Neural crest cell (in vitro differentiated cells): ENCODE measurements around the gene VGLL4. TPM values are rescaled to one million over a fixed set of nuclear protein-coding genes. Genes with fewer than 3 reads are reported as not detected.

ENCODE experiments used
- DNase-seq: peaks from one replicate; pipeline ENCODE4 v3.0.0; 2021; ENCODE audit warnings: low read depth, mixed read lengths, low spot score
- H3K27ac Mint-ChIP-seq: one replicate; pipeline ENCODE4 v1.8.0; 2021; ENCODE audit warnings: mild to moderate bottlenecking, mixed read lengths; ENCODE audit not compliant: unreplicated experiment
- H3K27me3 Mint-ChIP-seq: 2 replicates; pipeline ENCODE4 v1.8.0; 2021; ENCODE audit warnings: low read depth, mild to moderate bottlenecking, mixed read lengths
- H3K36me3 Mint-ChIP-seq: 2 replicates; pipeline ENCODE4 v1.8.0; 2021; ENCODE audit warnings: low read depth, mild to moderate bottlenecking, mixed read lengths
- H3K4me1 Mint-ChIP-seq: 2 replicates; pipeline ENCODE4 v1.8.0; 2021; ENCODE audit warnings: mixed read lengths
- H3K4me3 Mint-ChIP-seq: one replicate; pipeline ENCODE4 v1.8.0; 2021; ENCODE audit warnings: mild to moderate bottlenecking, mixed read lengths
- H3K9me3 Mint-ChIP-seq: 2 replicates; pipeline ENCODE4 v1.8.0; 2021; ENCODE audit warnings: mixed read lengths
- total RNA-seq: library from RNA; stranded (reverse); gene quantifications from 2 replicates; pipeline ENCODE4 v1.2.1, GENCODE V29; 2021
- TF ChIP-seq, protein P1 (sequence below): fragments of 200-600 bp; sonication (generic); conservative IDR thresholded peaks from 2 replicates; pipeline ENCODE4 v1.5.0; 2021; ENCODE audit warnings: antibody characterized with exemption, mild to moderate bottlenecking

Gene VGLL4
- total RNA-seq, 1 donor from 2014 or later, result 82.8 TPM

DNA sequence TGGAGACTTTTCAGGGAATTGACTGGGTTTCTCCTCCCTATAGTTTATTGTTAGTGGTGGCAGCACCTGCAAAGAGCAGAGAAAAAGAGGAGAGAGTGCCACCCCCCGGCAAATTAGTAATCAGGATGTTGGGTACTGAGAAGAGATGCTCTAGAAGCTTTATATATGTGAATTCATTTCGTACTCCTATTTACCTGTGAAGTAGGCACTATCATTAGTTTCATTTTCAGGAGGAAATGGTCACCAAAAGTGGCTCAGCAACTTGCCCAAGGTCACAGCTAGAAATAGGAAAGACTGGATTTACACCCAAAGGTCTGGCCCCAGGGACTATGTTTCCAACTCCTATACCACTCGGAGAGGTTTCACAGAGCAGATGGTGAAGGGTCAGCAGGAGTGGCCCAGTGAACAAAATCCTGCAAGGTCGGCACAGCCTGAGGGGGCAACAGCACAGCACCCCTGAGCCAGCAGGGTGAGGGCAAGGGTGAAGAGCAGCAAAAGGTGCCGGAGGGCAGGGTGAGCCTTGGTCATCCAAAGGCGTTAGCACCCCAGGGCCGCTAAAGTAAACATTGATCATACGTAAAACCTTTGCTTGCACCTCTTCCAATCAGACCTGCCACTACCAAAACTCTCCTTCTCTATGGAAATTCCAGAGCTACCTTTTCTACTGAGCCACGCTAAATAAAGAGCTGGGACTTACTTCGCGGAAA, 23.6 kb downstream of the VGLL4 start:
- DNase-seq, result no peak
- TF ChIP-seq, protein P1, sequence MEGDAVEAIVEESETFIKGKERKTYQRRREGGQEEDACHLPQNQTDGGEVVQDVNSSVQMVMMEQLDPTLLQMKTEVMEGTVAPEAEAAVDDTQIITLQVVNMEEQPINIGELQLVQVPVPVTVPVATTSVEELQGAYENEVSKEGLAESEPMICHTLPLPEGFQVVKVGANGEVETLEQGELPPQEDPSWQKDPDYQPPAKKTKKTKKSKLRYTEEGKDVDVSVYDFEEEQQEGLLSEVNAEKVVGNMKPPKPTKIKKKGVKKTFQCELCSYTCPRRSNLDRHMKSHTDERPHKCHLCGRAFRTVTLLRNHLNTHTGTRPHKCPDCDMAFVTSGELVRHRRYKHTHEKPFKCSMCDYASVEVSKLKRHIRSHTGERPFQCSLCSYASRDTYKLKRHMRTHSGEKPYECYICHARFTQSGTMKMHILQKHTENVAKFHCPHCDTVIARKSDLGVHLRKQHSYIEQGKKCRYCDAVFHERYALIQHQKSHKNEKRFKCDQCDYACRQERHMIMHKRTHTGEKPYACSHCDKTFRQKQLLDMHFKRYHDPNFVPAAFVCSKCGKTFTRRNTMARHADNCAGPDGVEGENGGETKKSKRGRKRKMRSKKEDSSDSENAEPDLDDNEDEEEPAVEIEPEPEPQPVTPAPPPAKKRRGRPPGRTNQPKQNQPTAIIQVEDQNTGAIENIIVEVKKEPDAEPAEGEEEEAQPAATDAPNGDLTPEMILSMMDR, result no peak
- peaks cover 89% of the 10 kb centered on the region for H3K4me1 Mint-ChIP-seq
- H3K36me3 Mint-ChIP-seq, result peaks cover 6% of the 10 kb centered on the region
- peak overlapping the region; percentile 28 for H3K4me3 Mint-ChIP-seq
- H3K27ac Mint-ChIP-seq, result peak overlapping the region; percentile 28
- no peaks in the 10 kb centered on the region for H3K27me3 Mint-ChIP-seq
- H3K9me3 Mint-ChIP-seq, result no peaks in the 10 kb centered on the region

DNA sequence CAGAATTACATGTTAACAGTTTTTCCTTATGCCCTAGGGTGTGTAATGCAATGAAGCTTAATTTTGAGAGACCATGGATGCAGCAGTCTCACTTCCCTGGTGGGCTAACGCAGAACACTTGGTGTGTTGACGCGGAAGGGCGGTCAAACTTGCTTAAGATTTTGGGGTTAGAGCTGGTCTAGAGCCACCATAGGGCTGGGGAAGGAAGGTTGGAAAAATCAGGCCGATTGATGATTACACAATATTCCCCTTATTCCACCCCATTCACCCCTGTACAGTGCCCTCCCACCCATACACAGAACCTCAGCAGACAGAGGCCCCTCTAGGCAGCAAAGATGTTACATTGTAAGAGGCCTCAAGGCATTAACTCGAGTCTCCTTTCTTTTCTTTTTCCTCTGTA, 24.3 kb downstream of the VGLL4 start:
- no peaks in the 10 kb centered on the region for H3K9me3 Mint-ChIP-seq
- H3K27me3 Mint-ChIP-seq, result no peaks in the 10 kb centered on the region
- no peak for DNase-seq
- TF ChIP-seq, protein P1, result no peak
- peaks cover 89% of the 10 kb centered on the region for H3K4me1 Mint-ChIP-seq
- H3K4me3 Mint-ChIP-seq, result peak overlapping the region; percentile 28
- H3K27ac Mint-ChIP-seq, result no peak overlapping the region
- H3K36me3 Mint-ChIP-seq, result peaks cover 4% of the 10 kb centered on the region

DNA sequence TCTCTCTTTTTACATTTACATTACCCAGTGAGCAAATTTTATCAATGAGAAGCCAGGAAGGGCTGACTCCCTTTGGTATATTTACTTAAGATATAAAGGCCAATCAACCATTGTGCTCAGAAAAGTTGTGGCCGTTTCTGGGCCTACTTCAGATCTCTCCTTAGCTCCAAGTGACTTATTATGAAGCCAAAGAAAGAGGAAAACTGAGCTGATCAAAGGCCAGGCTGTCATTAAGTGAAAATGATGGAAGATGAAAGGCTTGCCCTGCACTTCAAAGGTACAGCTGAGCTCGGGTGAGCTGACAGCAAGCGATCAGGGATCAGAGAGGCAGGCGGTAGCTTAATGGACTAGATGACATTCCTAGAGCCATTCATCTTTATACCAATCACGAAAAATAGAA, 24.8 kb downstream of the VGLL4 start:
- Mint-ChIP-seq H3K36me3 (peaks cover 3% of the 10 kb centered on the region), H3K4me3 (peak overlapping the region; percentile 28), H3K27ac (peak overlapping the region; percentile 38), H3K27me3 (no peaks in the 10 kb centered on the region), H3K4me1 (peaks cover 89% of the 10 kb centered on the region), H3K9me3 (no peaks in the 10 kb centered on the region)
- TF ChIP-seq, protein P1, result no peak
- no peak for DNase-seq

DNA sequence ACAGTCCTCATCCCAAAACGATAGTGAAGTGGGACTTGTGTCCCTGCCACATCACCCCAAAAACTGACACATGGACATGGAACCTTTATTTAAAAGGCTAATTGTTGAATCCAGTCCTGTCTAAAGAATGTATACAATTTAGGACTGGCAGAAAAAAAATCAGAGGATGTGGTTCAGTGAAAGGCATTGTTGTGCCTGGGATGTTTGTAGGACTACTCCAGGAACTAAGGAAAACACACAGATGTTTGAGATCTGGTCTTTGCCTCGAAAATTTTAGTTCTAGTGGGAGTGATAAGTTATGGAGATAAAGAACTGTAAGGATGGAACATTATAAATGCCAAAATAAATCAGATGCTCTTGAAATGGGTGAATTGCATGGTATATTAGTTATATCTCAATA, 27.2 kb downstream of the VGLL4 start:
- TF ChIP-seq, protein P1, result no peak
- no peaks in the 10 kb centered on the region for H3K9me3 Mint-ChIP-seq
- H3K27me3 Mint-ChIP-seq, result no peaks in the 10 kb centered on the region
- H3K36me3 Mint-ChIP-seq, result no peaks in the 10 kb centered on the region
- no peak overlapping the region for H3K27ac Mint-ChIP-seq
- peak overlapping the region; percentile 49 for H3K4me3 Mint-ChIP-seq
- no peak for DNase-seq
- H3K4me1 Mint-ChIP-seq, result peaks cover 96% of the 10 kb centered on the region

DNA sequence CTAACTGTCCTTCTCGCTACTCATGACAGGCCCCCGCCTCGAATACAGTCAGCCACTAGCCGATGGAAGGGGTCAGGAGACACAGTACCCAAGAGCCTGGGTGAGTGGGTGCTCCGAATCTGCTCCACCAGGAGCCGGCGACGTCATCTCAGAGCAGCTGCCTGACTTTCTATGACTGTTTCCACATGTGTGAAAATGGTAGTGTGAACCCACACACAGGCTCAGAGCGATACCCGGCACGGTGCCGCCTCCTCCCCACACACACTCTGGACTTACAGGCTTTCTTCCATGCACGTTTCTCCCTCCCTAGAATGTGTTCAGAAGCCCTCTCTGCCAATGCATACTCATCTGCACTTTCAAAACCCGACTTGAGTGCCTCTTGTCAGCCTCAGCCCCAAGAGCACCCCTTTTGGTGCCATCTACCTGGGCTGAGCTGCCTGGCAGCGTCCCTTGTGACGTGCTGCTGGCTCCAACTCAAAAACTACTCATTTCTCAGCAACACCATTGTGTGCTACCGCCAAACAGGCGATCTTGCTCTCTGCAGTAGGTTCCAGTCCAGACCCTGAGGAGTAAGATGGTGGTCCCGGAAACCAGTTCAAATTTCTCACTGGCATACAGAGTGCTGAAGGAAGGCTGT, 29.7 kb downstream of the VGLL4 start:
- Mint-ChIP-seq H3K4me1 (peaks cover 99% of the 10 kb centered on the region), H3K27ac (no peak overlapping the region)

More for the DNA sequence above, 29.7 kb downstream of the VGLL4 start:
- DNase-seq, result no peak
- Mint-ChIP-seq H3K9me3 (no peaks in the 10 kb centered on the region), H3K36me3 (no peaks in the 10 kb centered on the region), H3K4me3 (no peak overlapping the region), H3K27me3 (no peaks in the 10 kb centered on the region)
- TF ChIP-seq, protein P1, result no peak
